ENCODE results near the gene PNMA8A.

DNA sequence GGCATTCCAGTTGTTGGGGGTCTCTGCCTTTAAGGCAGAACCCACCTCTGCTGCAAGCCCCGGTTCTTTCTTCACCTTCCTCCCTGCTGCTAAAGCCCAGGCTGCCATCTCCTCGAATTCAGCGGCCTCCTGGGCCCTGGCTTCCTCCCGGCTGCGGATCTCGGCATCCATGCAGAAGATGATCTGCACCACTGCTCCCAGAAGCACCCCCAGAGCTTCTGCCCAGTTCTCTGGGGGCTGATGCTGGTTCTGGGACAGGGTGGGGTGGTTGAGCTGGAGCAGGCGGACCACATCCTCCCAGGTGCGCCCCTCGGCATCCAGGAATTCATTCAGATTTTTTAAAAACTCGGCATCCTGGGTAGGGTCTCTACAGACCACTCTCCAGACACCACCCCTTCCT is 987 bp downstream of the PNMA8A start:
- TF ChIP-seq NANOG (IDR thresholded peaks at IDR 0.05; ENCODE audit: insufficient read depth, low read depth, low read length, poor library complexity, severe bottlenecking), result no peak
- TF ChIP-seq, protein P1, sequence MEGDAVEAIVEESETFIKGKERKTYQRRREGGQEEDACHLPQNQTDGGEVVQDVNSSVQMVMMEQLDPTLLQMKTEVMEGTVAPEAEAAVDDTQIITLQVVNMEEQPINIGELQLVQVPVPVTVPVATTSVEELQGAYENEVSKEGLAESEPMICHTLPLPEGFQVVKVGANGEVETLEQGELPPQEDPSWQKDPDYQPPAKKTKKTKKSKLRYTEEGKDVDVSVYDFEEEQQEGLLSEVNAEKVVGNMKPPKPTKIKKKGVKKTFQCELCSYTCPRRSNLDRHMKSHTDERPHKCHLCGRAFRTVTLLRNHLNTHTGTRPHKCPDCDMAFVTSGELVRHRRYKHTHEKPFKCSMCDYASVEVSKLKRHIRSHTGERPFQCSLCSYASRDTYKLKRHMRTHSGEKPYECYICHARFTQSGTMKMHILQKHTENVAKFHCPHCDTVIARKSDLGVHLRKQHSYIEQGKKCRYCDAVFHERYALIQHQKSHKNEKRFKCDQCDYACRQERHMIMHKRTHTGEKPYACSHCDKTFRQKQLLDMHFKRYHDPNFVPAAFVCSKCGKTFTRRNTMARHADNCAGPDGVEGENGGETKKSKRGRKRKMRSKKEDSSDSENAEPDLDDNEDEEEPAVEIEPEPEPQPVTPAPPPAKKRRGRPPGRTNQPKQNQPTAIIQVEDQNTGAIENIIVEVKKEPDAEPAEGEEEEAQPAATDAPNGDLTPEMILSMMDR (IDR thresholded peaks at IDR 0.05; ENCODE audit: control extremely low read depth in 1 of 3, insufficient read depth in 1 of 3, low read depth in 1 of 3, low read length in 3 of 3), result no peak
- TF ChIP-seq, protein P2, sequence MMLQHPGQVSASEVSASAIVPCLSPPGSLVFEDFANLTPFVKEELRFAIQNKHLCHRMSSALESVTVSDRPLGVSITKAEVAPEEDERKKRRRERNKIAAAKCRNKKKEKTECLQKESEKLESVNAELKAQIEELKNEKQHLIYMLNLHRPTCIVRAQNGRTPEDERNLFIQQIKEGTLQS (IDR thresholded peaks at IDR 0.05; ENCODE audit: insufficient read depth, low read depth, low read length), result no peak
- no peak for TF ChIP-seq TCF12 (IDR thresholded peaks at IDR 0.05; ENCODE audit: low read depth, low read length)
- TF ChIP-seq TEAD4 (IDR thresholded peaks at IDR 0.05; ENCODE audit: low read depth, low read length), result no peak
- no peak for TF ChIP-seq POLR2A (IDR thresholded peaks at IDR 0.05; ENCODE audit: control extremely low read depth in 1 of 2, low read depth in 2 of 2, low read length in 2 of 2)
- TF ChIP-seq POU5F1 (IDR thresholded peaks at IDR 0.05; ENCODE audit: low read depth, low read length), result no peak

Data from H1 (cell line).